ENCODE data around the gene UVRAG.

- TF ChIP-seq CTCF (IDR thresholded peaks at IDR 0.05) (no peak), POLR2A (IDR thresholded peaks at IDR 0.05) (no peak)
Observed at GRCh38 chr11:75850787-75851186, 35.8 kb downstream of the UVRAG start.

All from lower leg skin (tissue), 3 donors.